ENCODE results near the gene FSTL4. TPM values are rescaled to one million over a fixed set of nuclear protein-coding genes. Genes with fewer than 3 reads are reported as not detected.

The FSTL4 gene
- total and polyA plus RNA-seq, 2 of the 13 experiments (the other 11 are each of a cell fraction or from before 2014, with no cell fraction given), result 2.1 to 3.0 TPM

DNA sequence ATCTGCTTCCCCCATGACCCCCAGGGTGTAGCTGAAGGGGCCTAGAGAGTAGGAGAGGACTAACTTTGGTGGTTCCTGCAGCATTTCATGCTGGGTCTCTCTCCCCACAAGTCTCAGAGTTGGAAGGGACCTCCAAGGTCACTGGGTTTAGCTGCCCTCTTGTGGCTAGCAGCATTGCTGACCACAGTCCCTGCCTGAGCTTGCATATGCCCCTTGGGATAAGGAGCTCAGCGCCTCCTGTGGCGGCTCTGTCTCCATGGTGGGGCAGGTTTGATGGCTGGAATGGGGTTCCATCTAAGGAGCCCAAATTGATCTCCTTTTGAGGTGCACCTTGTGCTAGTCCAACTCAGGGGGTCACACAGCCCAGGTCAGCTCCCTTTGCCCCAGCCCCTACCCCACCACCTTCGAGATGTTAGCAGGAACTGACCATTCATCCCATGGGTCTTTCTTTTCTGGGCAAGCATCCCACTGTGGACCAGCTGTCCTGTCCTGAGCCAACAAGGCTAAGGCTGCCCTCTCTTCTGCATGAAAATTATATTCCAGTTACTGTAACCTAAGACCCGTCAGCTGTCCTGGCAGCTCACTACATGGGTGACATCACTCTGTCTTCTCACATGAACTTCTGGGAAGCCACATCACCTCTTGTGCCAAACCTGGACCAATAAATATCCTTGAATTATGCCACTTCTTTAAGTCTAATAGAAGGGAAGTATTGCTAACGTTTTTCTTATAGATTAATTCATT lies 364.3 kb downstream of the FSTL4 start (continued):
- no peak for TF ChIP-seq ZBTB4 (CRISPR knock-in tag; IDR thresholded peaks at IDR 0.05; ENCODE audit: borderline replicate concordance)
- no peak for TF ChIP-seq ZNF687 (CRISPR knock-in tag; IDR thresholded peaks at IDR 0.05)
- TF ChIP-seq, protein P1, sequence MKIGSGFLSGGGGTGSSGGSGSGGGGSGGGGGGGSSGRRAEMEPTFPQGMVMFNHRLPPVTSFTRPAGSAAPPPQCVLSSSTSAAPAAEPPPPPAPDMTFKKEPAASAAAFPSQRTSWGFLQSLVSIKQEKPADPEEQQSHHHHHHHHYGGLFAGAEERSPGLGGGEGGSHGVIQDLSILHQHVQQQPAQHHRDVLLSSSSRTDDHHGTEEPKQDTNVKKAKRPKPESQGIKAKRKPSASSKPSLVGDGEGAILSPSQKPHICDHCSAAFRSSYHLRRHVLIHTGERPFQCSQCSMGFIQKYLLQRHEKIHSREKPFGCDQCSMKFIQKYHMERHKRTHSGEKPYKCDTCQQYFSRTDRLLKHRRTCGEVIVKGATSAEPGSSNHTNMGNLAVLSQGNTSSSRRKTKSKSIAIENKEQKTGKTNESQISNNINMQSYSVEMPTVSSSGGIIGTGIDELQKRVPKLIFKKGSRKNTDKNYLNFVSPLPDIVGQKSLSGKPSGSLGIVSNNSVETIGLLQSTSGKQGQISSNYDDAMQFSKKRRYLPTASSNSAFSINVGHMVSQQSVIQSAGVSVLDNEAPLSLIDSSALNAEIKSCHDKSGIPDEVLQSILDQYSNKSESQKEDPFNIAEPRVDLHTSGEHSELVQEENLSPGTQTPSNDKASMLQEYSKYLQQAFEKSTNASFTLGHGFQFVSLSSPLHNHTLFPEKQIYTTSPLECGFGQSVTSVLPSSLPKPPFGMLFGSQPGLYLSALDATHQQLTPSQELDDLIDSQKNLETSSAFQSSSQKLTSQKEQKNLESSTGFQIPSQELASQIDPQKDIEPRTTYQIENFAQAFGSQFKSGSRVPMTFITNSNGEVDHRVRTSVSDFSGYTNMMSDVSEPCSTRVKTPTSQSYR (CRISPR knock-in tag; IDR thresholded peaks at IDR 0.05; ENCODE audit: borderline replicate concordance), result no peak
- TF ChIP-seq ZNF616 (CRISPR knock-in tag; IDR thresholded peaks at IDR 0.05; ENCODE audit: low read depth), result no peak
- TF ChIP-seq, protein P2, sequence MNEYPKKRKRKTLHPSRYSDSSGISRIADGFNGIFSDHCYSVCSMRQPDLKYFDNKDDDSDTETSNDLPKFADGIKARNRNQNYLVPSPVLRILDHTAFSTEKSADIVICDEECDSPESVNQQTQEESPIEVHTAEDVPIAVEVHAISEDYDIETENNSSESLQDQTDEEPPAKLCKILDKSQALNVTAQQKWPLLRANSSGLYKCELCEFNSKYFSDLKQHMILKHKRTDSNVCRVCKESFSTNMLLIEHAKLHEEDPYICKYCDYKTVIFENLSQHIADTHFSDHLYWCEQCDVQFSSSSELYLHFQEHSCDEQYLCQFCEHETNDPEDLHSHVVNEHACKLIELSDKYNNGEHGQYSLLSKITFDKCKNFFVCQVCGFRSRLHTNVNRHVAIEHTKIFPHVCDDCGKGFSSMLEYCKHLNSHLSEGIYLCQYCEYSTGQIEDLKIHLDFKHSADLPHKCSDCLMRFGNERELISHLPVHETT (CRISPR knock-in tag; conservative IDR thresholded peaks at IDR 0.05), result no peak
- no peak for TF ChIP-seq ZGPAT (CRISPR knock-in tag; IDR thresholded peaks at IDR 0.05)
- no peak for TF ChIP-seq FLYWCH1 (CRISPR knock-in tag; IDR thresholded peaks at IDR 0.05)
- TF ChIP-seq ZNF574 (CRISPR knock-in tag; IDR thresholded peaks at IDR 0.05), result peak; percentile 40; the same call in 1 of the 2 replicates
- TF ChIP-seq HOXA7 (CRISPR knock-in tag; IDR thresholded peaks at IDR 0.05), result no peak

Data from HepG2 (cell line).